ENCODE results near the gene ZNF212. TPM values are rescaled to one million over a fixed set of nuclear protein-coding genes. Genes with fewer than 3 reads are reported as not detected.

ZNF212 gene
- polyA plus RNA-seq, 1 donor from 2014 or later, result 12.2 TPM

- peaks cover 3% of the 10 kb centered on the region for H3K27me3 ChIP-seq (ENCODE audit: insufficient read depth, low read depth, low read length)
- H3K36me3 ChIP-seq (ENCODE audit: insufficient read depth, low read length), result no peaks in the 10 kb centered on the region
- H3K9me2 ChIP-seq (ENCODE audit: insufficient read depth, low read length), result no peaks in the 10 kb centered on the region
- H3K4me2 ChIP-seq (ENCODE audit: low read length), result no peak overlapping the region
- H3K9ac ChIP-seq (ENCODE audit: low read length), result no peak overlapping the region
- TF ChIP-seq MXI1 (conservative IDR thresholded peaks at IDR 0.05; ENCODE audit: poor library complexity, severe bottlenecking), result no peak
- TF ChIP-seq, protein P1, sequence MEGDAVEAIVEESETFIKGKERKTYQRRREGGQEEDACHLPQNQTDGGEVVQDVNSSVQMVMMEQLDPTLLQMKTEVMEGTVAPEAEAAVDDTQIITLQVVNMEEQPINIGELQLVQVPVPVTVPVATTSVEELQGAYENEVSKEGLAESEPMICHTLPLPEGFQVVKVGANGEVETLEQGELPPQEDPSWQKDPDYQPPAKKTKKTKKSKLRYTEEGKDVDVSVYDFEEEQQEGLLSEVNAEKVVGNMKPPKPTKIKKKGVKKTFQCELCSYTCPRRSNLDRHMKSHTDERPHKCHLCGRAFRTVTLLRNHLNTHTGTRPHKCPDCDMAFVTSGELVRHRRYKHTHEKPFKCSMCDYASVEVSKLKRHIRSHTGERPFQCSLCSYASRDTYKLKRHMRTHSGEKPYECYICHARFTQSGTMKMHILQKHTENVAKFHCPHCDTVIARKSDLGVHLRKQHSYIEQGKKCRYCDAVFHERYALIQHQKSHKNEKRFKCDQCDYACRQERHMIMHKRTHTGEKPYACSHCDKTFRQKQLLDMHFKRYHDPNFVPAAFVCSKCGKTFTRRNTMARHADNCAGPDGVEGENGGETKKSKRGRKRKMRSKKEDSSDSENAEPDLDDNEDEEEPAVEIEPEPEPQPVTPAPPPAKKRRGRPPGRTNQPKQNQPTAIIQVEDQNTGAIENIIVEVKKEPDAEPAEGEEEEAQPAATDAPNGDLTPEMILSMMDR (IDR thresholded peaks at IDR 0.05; ENCODE audit: poor library complexity, severe bottlenecking), result no peak
- TF ChIP-seq, protein P2, sequence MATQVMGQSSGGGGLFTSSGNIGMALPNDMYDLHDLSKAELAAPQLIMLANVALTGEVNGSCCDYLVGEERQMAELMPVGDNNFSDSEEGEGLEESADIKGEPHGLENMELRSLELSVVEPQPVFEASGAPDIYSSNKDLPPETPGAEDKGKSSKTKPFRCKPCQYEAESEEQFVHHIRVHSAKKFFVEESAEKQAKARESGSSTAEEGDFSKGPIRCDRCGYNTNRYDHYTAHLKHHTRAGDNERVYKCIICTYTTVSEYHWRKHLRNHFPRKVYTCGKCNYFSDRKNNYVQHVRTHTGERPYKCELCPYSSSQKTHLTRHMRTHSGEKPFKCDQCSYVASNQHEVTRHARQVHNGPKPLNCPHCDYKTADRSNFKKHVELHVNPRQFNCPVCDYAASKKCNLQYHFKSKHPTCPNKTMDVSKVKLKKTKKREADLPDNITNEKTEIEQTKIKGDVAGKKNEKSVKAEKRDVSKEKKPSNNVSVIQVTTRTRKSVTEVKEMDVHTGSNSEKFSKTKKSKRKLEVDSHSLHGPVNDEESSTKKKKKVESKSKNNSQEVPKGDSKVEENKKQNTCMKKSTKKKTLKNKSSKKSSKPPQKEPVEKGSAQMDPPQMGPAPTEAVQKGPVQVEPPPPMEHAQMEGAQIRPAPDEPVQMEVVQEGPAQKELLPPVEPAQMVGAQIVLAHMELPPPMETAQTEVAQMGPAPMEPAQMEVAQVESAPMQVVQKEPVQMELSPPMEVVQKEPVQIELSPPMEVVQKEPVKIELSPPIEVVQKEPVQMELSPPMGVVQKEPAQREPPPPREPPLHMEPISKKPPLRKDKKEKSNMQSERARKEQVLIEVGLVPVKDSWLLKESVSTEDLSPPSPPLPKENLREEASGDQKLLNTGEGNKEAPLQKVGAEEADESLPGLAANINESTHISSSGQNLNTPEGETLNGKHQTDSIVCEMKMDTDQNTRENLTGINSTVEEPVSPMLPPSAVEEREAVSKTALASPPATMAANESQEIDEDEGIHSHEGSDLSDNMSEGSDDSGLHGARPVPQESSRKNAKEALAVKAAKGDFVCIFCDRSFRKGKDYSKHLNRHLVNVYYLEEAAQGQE (IDR thresholded peaks at IDR 0.05; ENCODE audit: borderline replicate concordance), result no peak
- TF ChIP-seq TAF1 (IDR thresholded peaks at IDR 0.05; ENCODE audit: low read depth), result no peak
- no peak for TF ChIP-seq EP300 (conservative IDR thresholded peaks at IDR 0.05; ENCODE audit: poor library complexity, severe bottlenecking)
- no peak for TF ChIP-seq RAD21 (conservative IDR thresholded peaks at IDR 0.05)
- no peak for TF ChIP-seq POLR2AphosphoS5 (IDR thresholded peaks at IDR 0.05)
- TF ChIP-seq SMC3 (conservative IDR thresholded peaks at IDR 0.05; ENCODE audit: poor library complexity), result no peak
- TF ChIP-seq EZH2 (IDR thresholded peaks at IDR 0.05; ENCODE audit: borderline replicate concordance, insufficient read depth, low read length, poor library complexity, severe bottlenecking), result no peak
- H2AFZ ChIP-seq (ENCODE audit: low read depth, low read length), result no peak overlapping the region
- no peaks in the 10 kb centered on the region for H3K9me3 ChIP-seq (ENCODE audit: low read length)
- no peaks in the 10 kb centered on the region for H4K20me1 ChIP-seq (ENCODE audit: insufficient read depth)
- no peaks in the 10 kb centered on the region for H3F3A ChIP-seq (ENCODE audit: insufficient read depth, low read length, poor library complexity, severe bottlenecking)
- H3K79me2 ChIP-seq (replicated peaks; ENCODE audit: insufficient read depth, low read length), result no peaks in the 10 kb centered on the region
- no peak overlapping the region for H3K27ac ChIP-seq (ENCODE audit: low read length)
- no peak overlapping the region for H3K4me3 ChIP-seq (ENCODE audit: low read length)
These were observed 41.4 kb downstream of the ZNF212 start for GRCh38 chr7:149280661-149281507.

- no peaks in the 10 kb centered on the region for H3K9me3 ChIP-seq (ENCODE audit: low read length)
- no peaks in the 10 kb centered on the region for H3K79me2 ChIP-seq (replicated peaks; ENCODE audit: insufficient read depth, low read length)
- no peaks in the 10 kb centered on the region for H3K9me2 ChIP-seq (ENCODE audit: insufficient read depth, low read length)
- no peaks in the 10 kb centered on the region for H4K20me1 ChIP-seq (ENCODE audit: insufficient read depth)
- no peak overlapping the region for H3K9ac ChIP-seq (ENCODE audit: low read length)
- H3K4me2 ChIP-seq (ENCODE audit: low read length), result no peak overlapping the region
- H3K36me3 ChIP-seq (ENCODE audit: insufficient read depth, low read length), result no peaks in the 10 kb centered on the region
- peaks cover 3% of the 10 kb centered on the region for H3K27me3 ChIP-seq (ENCODE audit: insufficient read depth, low read depth, low read length)
- no peak for TF ChIP-seq EZH2 (IDR thresholded peaks at IDR 0.05; ENCODE audit: borderline replicate concordance, insufficient read depth, low read length, poor library complexity, severe bottlenecking)
- TF ChIP-seq RAD21 (conservative IDR thresholded peaks at IDR 0.05), result no peak
- TF ChIP-seq, protein P1 (IDR thresholded peaks at IDR 0.05; ENCODE audit: poor library complexity, severe bottlenecking), result no peak
- TF ChIP-seq TAF1 (IDR thresholded peaks at IDR 0.05; ENCODE audit: low read depth), result no peak
- TF ChIP-seq MXI1 (conservative IDR thresholded peaks at IDR 0.05; ENCODE audit: poor library complexity, severe bottlenecking), result no peak
- no peak for TF ChIP-seq EP300 (conservative IDR thresholded peaks at IDR 0.05; ENCODE audit: poor library complexity, severe bottlenecking)
- TF ChIP-seq POLR2AphosphoS5 (IDR thresholded peaks at IDR 0.05), result no peak
- TF ChIP-seq, protein P2 (IDR thresholded peaks at IDR 0.05; ENCODE audit: borderline replicate concordance), result no peak
- no peak for TF ChIP-seq SMC3 (conservative IDR thresholded peaks at IDR 0.05; ENCODE audit: poor library complexity)
- H3K27ac ChIP-seq (ENCODE audit: low read length), result no peak overlapping the region
- no peak overlapping the region for H2AFZ ChIP-seq (ENCODE audit: low read depth, low read length)
- no peaks in the 10 kb centered on the region for H3F3A ChIP-seq (ENCODE audit: insufficient read depth, low read length, poor library complexity, severe bottlenecking)
- no peak overlapping the region for H3K4me3 ChIP-seq (ENCODE audit: low read length)
These were observed 42.3 kb downstream of the ZNF212 start for GRCh38 chr7:149281508-149282330.

Measured in neural cell (in vitro differentiated cells).